ENCODE data around the gene XRCC4.

Gene XRCC4

GRCh38 chr5:83394190-83394589 is 316.8 kb downstream of the XRCC4 start:
- no peak for DNase-seq

- no peak for DNase-seq
These were observed 319.3 kb downstream of the XRCC4 start for GRCh38 chr5:83396662-83397061.

- no peak for DNase-seq
These were observed 320.3 kb downstream of the XRCC4 start for GRCh38 chr5:83397658-83398057.

DNA sequence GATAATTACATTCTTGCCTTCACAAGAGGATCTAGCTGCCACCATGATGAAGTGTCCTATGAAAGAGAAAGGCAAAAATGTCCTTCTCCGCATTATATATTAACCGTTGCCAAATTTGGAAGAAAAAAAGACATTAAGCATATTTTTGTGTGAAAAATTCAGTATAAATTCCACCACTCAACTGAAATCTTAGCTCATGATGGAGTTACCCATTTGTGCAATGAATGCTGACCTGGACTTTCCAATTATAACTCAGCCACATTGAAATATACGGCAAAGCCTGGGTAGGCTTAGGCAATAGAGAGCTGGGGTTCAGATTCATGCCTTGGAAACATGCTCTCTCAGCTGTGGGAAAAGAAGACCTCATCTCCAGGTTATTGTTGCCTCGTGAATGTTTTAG is 322.9 kb downstream of the XRCC4 start:
- no peak for DNase-seq

DNA sequence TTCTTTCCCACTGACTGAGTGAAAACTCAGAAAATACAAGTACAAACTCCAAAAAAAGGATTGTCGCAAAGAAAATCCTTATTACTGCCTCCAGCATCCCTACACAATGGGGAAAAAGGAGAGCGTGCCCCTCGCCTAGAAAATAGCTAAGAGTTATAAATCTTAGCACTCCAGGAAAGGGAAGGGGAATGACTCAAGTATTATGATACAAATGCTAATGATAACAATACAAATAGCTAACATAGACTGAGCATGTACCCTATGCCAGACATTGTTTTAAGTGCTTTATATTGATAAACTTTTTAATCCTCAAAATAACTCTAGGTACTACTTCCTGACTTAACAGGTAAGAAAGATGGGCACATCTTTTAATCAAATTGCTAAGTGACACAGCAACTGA is 323.4 kb downstream of the XRCC4 start:
- DNase-seq, result no peak

GRCh38 chr5:83401122-83401731 is 323.9 kb downstream of the XRCC4 start:
- DNase-seq, result peak; percentile 2

GRCh38 chr5:83401775-83402174 is 324.4 kb downstream of the XRCC4 start:
- DNase-seq, result no peak
